ENCODE results near the gene VEPH1.

- TF ChIP-seq EZH2 (IDR thresholded peaks at IDR 0.05; ENCODE audit: low read length) (no peak), CTCF (optimal IDR thresholded peaks at IDR 0.05 in 1 of 3, IDR thresholded peaks at IDR 0.05 in 1 of 3, conservative IDR thresholded peaks at IDR 0.05 in 1 of 3; ENCODE audit: extremely low read depth in 1 of 3, insufficient read depth in 2 of 3, low read length in 3 of 3) (no peak)
Observed at GRCh38 chr3:157444797-157445184, 58.4 kb downstream of the VEPH1 start.
